Stimulated activated CD4-positive, alpha-beta T cell treated with anti-CD3 and anti-CD28 coated beads, TNF-alpha, amount 100 ng/mL, for 1 hour (primary cell): ENCODE results near the gene MIDN.
"Not testable (repeated sequence)": the region's sequence is repeated elsewhere in the genome, so short reads cannot be mapped to it uniquely, and the experiment has no call there.

Experiments used
- DNase-seq, 3 donors: peaks; one replicate each; pipeline ENCODE4 v3.0.0-alpha.2; 2020; ENCODE audit warnings: low read depth in 3 of 3, low spot score in 1 of 3

The MIDN gene

DNA sequence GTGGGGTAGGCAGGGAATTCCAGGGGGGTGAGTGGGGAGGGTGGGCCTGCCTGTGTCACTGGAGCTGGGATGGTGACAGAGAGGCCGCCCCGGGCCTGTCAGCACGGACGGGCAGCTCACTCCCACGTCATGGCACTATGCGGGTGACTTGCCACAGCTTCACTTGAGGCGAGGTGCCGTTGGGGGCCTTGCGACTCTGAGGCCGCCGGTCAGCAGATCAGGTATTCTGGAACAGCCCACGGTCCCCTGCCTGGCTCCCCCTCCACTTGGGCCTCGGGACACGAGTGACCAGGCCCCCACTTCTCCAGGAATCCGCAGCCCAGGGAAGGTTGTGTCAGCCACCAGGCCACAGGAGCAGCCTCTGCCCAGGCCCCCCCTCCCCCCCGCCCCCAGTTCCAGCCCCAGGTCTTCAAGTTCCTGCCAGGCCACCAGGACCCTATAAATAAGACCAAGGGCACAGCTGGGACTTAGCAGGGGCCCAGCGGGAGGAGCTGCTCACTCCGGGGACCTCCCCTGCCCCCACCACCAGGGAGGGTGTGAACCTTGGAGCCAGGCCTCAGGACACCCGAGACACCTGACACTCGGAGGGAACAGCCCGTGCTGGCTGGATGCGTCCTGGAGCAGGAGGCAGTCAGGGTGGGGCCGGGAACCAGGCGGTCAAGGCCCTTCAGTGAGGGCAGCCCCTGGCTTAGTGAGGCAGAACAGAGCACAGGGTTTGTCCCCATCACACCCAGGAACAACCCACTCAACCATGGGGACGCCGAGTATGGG, 2.7 kb upstream of the MIDN start:
- no peak for DNase-seq

DNA sequence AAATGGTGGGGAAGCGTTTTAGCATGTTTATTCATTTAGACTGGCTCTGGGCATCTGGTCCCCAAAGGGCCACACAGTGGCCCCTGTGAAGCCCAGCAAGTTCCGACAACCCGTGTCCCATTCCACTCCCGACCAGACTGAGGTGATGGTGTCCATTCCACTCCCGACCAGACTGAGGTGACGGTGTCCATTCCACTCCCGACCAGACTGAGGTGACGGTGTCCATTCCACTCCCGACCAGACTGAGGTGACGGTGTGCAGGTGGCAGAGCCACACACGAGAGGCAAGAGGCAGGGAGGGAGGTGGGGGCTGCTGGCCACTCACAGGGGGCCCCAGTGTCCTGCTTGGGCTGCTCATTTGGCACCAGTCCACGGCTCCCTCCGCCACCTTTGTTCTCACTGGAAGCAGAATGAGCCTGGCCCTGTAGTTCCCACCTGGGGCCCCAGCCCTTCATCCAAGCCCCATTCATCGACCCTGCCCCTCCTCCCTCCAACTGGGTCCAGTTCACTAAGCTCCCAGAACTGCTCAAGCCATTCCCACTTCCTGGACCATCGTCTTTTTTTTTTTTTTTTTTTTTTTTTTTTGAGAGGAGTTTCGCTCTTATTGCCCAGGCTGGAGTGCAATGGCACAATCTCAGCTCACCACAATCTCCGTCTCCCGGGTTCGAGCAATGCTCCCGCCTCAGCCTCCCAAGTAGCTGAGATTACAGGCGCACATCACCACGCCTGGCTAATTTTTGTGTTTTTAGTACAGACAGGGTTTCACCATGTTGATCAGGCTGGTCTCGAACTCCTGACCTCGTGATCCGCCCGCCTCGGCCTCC, 1.9 kb upstream of the MIDN start:
- DNase-seq, result not testable (repeated sequence)

DNA sequence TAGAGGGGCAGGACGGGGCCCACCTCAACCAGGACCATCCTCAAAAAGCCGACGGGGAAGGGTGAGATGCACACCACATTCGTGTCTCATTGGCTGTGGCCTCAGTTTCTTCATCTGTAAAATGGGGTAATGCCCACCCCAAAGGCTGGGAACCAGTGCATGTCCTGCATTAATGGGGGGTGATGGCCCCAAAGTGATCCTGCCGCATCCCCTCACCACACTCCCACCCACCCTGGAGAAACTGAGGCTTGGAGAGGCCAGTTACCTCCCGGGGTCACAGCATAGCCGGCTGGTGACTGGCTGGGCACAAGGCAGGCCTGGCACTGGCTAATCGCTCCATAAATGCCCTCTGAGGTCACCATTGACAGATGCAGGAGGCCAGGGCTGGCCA, 640 bp upstream of the MIDN start:
- no peak for DNase-seq

DNA sequence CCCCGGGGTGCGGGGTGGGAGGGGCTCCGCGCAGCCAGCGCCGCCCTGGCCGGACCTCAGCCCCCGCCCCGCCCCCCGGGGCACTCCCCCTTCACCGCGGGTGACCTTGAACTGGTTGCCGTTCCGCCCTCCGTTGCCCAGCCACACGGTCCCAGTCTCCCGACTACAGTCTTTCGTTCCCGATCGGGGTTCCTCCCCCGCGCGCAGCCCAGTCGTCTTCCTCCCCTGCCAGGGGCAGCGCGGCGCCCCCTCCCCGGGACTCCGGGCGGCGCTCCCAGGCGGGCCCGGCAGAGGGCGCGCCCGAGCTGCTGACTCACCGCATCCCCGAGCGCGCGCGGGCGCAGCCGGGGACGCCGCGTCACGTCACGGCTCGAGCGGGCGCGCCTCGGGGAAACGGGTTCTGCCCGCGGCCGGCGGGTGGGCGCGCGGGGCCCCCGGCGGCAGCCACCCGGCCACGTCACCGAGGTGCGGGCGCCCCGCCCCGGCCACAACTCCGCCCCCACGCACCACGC, 459 bp downstream of the MIDN start:
- DNase-seq, result peak; percentile 54 to 75 (median 72)

DNA sequence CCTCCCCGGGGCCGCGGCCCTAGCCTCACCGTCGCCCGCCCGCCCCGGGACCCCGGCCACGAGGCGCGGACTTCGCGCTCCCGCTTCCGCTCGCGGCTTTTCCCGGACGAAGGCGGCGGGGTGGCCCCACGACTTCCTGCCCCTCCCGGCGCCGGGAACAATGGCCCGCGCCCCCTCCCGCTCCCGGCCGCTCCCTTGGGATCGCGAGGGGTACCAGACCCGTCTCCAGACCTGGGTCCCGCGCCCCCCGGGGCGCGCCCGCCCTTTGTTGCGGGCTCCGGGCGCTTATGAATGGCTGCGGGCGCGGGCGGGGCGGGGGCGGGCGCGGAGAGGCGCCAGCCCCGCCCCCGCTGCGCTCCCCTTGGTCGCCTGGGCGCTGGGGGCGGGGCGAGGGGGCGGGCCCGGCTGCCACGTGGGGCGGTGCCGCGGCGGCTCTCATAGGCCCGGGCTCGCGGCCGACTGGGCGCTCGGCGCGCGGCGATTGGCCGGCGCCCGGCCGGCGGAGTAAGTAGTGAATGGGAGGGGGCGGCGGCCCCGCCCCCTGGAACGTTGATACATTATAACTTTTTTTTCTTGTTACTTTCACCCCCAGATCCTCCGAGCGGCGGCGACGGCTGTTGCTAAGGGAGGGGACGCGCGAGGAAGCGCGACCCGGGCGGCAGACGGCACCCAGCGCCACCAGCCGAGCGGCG, 1.1 kb downstream of the MIDN start:
- peak; percentile 91 to 94 (median 93) for DNase-seq

DNA sequence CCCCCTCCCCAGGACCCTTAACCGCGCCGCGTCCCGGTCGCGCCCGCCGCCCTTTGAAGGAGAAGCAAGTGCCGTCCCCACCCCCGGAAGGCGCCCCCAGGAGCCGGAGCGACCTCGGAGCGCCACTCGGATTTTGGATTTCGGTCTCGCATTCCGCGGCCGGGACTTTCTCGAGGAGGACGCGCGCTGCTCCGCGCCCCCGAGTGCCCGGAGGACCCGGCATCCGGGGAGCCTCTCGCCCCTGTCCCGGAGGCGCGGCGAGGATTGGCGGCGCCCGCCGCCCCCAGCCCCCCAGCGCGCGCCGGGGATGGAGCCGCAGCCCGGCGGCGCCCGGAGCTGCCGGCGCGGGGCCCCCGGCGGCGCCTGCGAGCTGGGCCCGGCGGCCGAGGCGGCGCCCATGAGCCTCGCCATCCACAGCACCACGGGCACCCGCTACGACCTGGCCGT, 1.6 kb downstream of the MIDN start:
- no peak for DNase-seq

DNA sequence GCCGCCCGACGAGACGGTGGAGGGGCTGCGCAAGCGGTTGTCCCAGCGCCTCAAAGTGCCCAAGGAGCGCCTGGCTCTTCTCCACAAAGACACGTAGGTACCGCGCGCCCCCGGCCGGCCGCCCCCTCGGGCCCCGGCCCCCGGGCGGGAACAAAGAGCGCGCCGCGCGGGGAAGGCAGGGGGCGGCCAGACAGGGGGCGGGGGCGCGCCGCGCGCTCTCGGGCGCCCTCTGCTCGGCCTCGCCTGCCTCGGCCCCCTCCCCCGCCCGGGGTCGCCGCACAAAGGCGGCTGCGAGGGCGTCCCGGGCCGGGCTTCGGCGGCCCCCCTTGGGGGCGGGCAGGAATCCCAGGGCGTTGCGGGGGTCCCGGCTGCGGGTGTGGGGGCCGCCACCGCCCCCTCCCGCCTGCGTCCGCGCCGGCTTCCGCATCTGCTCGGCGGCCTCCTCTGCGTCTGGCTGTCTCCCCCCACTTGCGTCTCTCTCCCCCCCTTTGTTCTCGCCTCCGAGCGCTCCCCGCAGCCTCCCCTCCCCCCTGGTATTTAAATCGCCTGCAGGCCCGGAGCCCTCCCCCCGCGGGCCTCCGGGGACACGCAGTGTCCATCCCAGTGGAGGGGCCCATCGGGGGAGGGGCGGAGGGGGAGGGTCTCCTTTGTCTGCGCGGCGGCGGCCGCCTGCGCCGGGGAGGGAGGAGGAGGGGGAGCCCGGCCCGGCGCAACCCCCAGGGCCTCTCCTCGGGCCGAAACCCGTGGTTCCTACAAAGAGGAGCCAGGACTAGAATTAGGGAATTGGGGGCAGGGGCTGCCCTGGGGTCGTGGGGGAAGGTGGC, 2.3 kb downstream of the MIDN start:
- no peak for DNase-seq

DNA sequence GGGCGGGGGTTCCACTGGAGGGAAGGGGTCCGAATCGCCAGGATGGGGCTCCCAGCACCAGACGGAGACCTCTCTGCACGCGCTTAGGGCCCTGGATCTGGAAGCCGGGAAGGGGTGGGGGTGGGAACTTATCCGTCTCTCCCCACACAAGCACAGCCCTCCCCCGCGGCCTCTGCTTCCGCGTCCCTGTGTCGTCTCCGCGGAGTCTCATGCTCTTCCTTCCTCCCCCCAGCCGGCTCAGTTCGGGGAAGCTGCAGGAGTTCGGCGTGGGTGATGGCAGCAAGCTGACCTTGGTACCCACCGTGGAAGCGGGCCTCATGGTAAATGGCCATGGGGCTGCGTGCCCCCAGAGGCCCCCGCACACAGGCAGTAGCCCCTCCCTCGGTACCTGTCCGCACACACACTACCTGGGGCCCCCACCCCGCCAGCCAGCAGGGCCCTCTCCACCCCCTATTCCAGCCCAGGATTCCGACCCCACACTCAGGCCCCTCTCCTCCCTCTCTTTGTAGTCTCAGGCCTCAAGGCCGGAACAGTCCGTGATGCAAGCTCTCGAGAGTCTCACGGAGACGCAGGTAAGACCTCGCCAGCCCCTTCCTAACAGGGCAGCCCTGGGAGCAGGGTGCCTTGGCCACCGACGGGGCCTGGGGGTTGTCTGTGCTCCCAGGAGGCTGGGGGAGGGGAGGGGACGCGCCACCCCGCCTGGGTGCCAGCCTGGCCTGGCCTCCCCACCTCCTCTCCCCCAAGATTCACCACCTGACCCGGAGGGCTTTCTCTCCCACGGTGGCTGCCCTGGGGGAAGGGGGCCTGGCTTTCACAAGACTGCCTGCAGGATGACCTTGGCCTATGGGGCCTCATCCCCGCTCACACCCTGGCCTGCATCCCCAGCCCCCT, 3.2 kb downstream of the MIDN start:
- DNase-seq, result no peak

DNA sequence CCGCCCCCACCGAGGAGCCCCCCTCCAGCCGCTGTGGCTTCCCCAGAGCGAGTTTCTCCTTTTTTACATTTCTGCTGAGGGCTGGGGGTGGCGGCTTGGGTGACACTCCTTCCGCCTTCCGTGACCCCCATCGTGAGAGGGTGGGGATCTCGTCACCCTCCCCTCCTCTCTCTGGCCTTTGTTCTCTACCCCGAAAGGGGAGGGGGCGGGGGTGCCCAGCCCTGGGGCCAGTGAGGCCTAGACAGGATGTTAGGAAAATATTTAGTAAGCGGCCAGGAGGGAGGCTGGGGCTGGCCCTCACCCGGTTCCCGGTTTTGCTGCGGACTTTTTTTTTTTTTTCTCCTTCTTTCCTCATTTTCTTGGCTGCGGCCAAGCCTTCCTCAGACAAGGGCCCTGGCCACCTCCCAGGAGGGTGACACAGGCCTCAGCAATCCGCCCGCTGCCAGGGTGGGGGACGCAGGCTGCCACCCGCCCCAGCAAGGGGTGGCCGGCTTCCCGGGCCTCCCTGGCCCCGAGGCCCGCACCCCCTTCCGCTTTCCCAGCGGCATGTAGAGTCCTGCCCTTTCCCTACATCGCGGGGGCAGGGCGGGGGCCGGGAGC, 3.9 kb downstream of the MIDN start:
- DNase-seq, result no peak

DNA sequence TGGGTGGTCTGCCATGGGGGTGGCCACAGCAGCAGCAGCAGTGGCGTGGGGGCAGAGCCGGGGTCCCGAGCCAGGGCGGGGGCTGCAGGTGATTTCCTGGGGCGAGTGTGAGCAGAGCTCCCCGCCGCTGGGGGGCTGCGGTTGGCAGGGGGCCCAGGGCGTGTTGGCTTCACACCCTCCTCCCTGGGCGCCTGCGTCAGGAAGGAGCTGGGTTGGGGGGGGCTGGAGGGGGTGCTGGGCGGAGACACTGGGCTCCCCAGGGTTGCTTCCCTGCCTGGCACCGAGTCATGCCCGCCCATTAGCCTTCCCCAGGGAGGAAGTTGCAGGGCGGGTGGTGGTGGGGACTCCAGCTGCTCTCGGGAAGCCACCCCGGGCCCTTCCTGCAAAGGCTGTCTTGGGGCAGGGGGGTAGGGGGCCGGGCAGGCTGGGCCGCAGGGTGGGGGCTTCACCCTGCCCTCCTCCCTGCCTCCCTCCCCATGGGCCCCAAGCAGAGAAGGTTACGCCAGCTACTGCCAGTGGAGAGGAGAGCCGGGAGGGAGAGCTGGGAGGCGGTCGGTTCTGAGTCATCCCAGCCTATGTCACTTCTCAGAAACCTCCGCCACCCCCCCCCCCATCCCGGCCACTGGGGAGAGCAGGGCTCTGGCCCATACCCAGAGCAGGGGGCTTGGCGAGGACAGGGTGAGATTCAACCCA, 4.6 kb downstream of the MIDN start:
- peak in 1 of 3 donors; percentile 61 for DNase-seq

DNA sequence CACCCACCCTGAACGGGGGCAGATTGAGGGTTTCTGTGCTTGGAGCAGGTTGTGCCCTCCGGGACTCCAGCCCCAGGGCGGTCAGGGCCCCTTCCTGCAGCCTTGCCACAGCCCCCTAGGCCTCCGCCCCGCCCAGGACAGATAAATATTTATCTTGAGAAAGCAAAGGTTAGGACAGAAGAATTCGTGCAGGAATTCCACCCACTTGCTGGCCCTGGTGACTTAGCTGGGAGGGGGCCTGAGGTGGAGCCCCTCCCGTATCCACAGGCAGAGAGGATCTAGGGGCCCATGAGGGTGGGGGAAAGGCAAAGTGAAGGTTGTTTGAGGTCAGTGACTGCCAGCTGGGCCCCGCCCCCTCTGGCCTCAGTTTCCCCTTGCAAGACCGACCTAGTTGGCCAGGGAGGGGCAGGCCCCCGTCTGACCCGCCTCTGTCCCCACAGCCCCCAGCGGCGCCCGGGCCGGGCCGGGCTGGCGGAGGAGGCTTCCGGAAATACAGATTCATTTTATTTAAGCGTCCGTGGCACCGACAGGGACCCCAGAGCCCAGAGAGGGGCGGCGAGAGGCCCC, 5.2 kb downstream of the MIDN start:
- no peak for DNase-seq

DNA sequence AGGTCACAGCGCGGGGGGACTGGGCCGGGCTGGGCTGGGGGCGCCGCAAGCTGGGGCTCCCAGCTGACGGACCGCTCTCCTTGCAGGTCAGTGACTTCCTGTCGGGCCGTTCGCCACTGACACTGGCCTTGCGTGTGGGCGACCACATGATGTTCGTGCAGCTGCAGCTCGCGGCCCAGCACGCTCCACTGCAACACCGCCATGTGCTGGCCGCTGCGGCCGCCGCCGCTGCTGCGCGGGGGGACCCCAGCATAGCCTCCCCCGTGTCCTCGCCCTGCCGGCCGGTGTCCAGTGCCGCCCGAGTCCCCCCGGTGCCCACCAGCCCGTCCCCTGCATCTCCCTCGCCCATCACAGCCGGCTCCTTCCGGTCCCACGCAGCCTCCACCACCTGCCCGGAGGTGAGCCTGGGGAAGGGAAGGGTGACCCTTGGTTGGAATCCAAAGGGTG, 5.7 kb downstream of the MIDN start:
- no peak for DNase-seq

DNA sequence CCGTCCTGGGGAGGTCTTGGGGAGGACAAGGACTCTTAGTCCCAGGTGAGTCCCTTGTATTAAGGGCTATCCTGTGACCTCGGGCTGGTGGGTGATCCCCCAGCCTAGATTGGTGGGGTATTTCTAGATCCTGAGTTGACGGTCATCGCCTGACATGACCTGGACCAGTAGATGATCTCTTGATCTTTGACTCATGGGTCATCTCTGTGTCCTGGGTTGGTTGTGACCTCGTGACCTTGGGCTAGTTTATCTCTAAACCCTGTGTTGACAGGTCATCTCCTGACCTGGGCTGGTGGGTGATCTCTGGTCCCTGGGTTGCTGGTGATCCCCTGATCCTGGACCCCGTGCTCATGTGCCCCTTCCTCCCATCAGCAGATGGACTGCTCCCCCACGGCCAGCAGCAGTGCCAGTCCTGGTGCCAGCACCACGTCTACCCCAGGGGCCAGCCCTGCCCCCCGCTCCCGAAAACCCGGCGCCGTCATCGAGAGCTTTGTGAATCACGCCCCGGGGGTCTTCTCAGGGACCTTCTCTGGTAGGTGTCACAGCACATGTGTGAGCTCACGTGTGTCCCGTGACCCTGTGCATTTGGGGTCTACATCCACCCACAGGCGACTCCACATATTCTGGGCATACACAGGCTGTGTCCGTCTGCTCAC, 6.3 kb downstream of the MIDN start:
- DNase-seq, result no peak

DNA sequence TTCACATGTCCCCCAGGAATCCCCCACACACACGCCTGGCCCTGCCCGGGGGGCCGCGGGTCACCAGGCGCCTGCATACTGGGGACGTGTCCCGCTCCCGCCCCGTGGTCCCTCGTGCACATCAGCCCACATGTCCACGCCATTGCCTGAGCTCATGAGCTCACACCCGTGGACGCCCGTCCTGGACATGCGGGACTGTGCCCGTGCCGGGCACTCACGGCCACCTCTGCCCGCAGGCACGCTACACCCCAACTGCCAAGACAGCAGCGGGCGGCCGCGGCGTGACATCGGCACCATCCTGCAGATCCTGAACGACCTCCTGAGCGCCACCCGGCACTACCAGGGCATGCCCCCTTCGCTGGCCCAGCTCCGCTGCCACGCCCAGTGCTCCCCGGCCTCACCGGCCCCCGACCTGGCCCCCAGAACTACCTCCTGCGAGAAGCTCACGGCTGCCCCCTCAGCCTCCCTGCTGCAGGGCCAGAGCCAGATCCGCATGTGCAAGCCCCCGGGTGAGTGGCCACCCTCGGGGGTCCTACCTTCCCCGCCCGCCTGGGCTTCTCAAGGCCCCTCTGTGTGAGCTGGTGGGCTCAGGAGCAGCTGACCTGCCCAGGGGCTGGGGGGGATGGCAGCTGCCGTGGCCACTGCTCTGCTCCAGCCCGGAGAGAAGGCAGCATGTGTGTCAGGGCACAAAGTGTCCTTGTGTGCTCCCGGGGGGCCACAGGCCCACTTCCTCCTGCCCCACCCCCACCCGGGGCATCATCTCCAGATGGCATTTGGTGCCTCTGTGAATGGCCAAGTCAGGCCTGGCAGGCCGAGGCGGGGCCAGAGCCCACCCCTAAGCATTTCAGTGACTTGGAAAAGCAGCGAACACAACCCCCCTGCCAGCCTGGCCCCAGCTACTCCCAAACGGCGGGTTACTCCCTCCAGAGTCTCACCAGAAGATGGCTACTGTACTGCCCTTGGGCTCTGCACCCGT, 7.1 kb downstream of the MIDN start:
- DNase-seq, result no peak

DNA sequence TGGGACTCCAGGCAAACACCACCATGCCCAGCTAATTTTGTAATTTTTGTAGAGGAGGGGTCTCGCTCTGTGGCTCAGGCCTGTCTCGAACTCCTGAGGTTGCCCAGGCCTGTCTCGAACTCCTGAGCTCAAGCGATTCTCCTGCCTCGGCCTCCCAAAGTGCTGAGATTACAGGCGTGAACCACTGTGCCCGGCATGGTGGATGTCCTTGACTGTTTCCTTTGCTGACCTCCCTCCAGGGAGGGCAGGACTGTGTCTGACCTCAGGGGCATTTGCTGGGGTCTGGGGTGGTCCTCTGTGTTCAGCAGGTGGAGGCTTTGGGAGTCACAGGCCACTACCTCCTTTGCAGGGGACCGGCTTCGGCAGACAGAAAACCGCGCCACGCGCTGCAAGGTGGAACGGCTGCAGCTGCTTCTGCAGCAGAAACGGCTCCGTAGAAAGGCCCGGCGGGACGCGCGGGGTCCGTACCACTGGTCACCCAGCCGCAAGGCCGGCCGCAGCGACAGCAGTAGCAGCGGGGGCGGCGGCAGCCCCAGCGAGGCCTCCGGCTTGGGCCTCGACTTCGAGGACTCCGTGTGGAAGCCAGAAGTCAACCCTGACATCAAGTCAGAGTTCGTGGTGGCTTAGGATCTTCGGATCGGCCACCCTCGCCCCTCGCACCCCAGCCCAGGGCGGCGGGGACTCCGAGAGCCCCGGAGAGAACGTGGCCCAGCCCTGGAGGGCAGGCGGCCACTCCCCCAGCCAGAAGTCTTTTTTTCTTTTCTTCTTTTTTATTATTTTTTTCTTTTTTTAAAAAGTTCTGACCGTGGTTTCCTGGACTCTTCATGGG, 8.5 kb downstream of the MIDN start:
- no peak for DNase-seq
